ENCODE data around the gene ZBTB7C.

The ZBTB7C gene

GRCh38 chr18:48044944-48045343 lies 364.2 kb downstream of the ZBTB7C start:
- DNase-seq, result no peak
- peaks cover 37% of the 10 kb centered on the region for H3K27me3 Mint-ChIP-seq
- H3K9me3 Mint-ChIP-seq, result peaks cover 3% of the 10 kb centered on the region
- no peak overlapping the region for H3K4me3 Mint-ChIP-seq
- H3K4me1 Mint-ChIP-seq, result no peaks in the 10 kb centered on the region
- CTCF ChIA-PET, result no interaction called here
- H3K27ac Mint-ChIP-seq, result no peak overlapping the region
- no peaks in the 10 kb centered on the region for H3K36me3 Mint-ChIP-seq

GRCh38 chr18:48043166-48043565 lies 366.0 kb downstream of the ZBTB7C start:
- no peak for DNase-seq
- no peaks in the 10 kb centered on the region for H3K4me1 Mint-ChIP-seq
- CTCF ChIA-PET, result no interaction called here
- H3K4me3 Mint-ChIP-seq, result no peak overlapping the region
- no peaks in the 10 kb centered on the region for H3K36me3 Mint-ChIP-seq
- H3K27ac Mint-ChIP-seq, result no peak overlapping the region
- peaks cover 34% of the 10 kb centered on the region for H3K27me3 Mint-ChIP-seq
- peaks cover 3% of the 10 kb centered on the region for H3K9me3 Mint-ChIP-seq

DNA sequence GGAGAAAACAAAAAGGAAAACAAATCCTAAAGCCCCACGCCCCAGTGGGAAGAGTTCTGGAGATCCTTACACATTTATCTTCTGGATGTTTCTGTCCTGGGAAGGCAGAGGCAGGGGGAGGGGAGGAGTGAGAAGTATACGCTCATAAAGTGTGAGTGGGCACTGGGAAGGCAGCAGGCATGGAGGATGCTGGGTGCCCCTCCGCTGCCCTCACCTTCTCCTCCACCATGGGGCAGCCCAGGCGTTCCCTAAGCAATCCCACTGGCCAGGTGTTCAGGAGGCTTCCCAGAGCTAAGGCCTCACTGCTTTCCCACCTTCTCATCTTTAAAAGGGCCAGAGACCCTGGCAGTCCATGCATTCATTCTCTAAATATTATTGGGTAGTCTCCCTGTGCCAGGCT lies 366.8 kb downstream of the ZBTB7C start:
- Mint-ChIP-seq H3K4me3 (no peak overlapping the region), H3K27ac (no peak overlapping the region), H3K4me1 (no peaks in the 10 kb centered on the region), H3K36me3 (no peaks in the 10 kb centered on the region), H3K9me3 (peaks cover 3% of the 10 kb centered on the region), H3K27me3 (peaks cover 28% of the 10 kb centered on the region)
- CTCF ChIA-PET, result no interaction called here
- no peak for DNase-seq

- no peak overlapping the region for H3K4me3 Mint-ChIP-seq
- no peaks in the 10 kb centered on the region for H3K4me1 Mint-ChIP-seq
- H3K9me3 Mint-ChIP-seq, result peaks cover 2% of the 10 kb centered on the region
- no peak for DNase-seq
- CTCF ChIA-PET, result no interaction called here
- H3K36me3 Mint-ChIP-seq, result no peaks in the 10 kb centered on the region
- peaks cover 20% of the 10 kb centered on the region for H3K27me3 Mint-ChIP-seq
- no peak overlapping the region for H3K27ac Mint-ChIP-seq
These were observed 368.6 kb downstream of the ZBTB7C start for GRCh38 chr18:48040457-48041110.

DNA sequence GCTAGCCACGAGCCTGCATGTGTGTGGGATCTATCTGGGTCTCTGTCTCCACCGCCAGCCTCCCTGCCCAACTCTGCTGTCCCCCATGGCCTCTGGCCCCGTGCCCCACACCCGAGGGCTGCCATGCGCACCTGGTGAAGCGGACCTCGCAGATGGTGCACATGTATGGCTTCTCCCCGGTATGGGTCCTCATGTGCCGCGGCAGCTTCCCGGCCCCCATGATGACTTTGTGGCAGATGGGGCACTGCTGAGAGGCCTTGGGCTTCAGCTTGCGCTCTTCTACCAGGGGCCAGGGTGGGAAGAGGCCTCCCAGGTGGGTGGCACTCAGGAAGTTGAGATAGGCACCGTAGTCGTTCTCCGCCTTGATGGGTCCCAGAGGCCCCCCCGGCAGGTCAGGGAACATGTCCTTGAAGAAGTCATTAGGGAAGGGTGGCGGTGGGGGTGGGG lies 369.4 kb downstream of the ZBTB7C start:
- no peaks in the 10 kb centered on the region for H3K36me3 Mint-ChIP-seq
- no peak overlapping the region for H3K27ac Mint-ChIP-seq
- peaks cover 13% of the 10 kb centered on the region for H3K27me3 Mint-ChIP-seq
- no peak overlapping the region for H3K4me3 Mint-ChIP-seq
- no peaks in the 10 kb centered on the region for H3K9me3 Mint-ChIP-seq
- CTCF ChIA-PET, result no interaction called here
- DNase-seq, result no peak
- H3K4me1 Mint-ChIP-seq, result no peaks in the 10 kb centered on the region

GRCh38 chr18:48038636-48039035 lies 370.5 kb downstream of the ZBTB7C start:
- H3K27ac Mint-ChIP-seq, result no peak overlapping the region
- H3K4me1 Mint-ChIP-seq, result no peaks in the 10 kb centered on the region
- peaks cover 15% of the 10 kb centered on the region for H3K27me3 Mint-ChIP-seq
- CTCF ChIA-PET, result no interaction called here
- no peak overlapping the region for H3K4me3 Mint-ChIP-seq
- H3K9me3 Mint-ChIP-seq, result no peaks in the 10 kb centered on the region
- DNase-seq, result no peak
- H3K36me3 Mint-ChIP-seq, result no peaks in the 10 kb centered on the region

GRCh38 chr18:48037481-48038271 lies 371.5 kb downstream of the ZBTB7C start:
- no peak for DNase-seq
- Mint-ChIP-seq H3K27me3 (peaks cover 15% of the 10 kb centered on the region), H3K4me3 (no peak overlapping the region), H3K36me3 (no peaks in the 10 kb centered on the region), H3K4me1 (no peaks in the 10 kb centered on the region), H3K9me3 (no peaks in the 10 kb centered on the region), H3K27ac (no peak overlapping the region)
- CTCF ChIA-PET, result interaction anchor here (1.2 kb wide), 1 partner anchor 263 kb away, joined by 3 read pairs; no protein-coding TSS in a partner anchor

DNA sequence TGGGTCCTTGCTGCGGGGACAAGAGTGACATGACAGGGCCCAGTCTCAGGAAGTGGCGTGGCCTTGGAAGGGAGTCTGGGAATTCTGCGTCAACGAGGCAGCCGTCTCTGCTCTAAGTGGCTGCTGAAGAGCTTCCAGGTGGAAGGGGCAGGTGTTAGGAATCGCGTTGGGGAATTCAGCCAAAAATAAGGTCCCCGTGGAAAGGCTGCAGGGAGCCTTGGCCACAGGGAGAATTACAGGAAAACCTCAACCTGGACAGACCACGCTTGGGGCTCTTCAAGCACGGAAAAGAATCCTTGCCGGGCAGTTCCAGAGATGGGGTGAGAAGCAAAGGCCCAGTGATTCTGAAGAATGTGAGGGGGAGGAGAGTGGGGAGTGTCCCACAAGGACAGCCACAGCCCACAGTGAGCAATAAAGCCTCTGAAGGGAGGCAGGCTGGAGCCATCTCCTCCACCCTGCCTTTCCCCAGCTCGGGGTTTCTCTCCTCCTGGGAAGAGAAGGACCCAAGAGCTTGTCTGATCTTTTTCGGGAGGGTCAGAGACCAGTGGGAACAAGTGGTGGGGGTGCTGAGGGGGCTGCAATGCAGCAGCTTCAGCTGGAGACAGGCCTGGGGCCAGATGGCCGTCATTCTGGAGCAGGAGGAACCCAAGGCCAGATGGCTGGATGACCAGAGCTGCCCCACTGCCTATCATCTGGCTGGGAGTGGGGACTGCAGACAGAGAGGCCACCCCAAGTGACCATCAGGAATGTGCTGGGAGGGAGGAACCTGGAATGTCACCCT lies 372.4 kb downstream of the ZBTB7C start:
- H3K4me1 Mint-ChIP-seq, result no peaks in the 10 kb centered on the region
- no peaks in the 10 kb centered on the region for H3K9me3 Mint-ChIP-seq
- no peak overlapping the region for H3K27ac Mint-ChIP-seq
- no peak overlapping the region for H3K4me3 Mint-ChIP-seq
- no peak for DNase-seq
- CTCF ChIA-PET, result no interaction called here
- H3K36me3 Mint-ChIP-seq, result no peaks in the 10 kb centered on the region
- peaks cover 15% of the 10 kb centered on the region for H3K27me3 Mint-ChIP-seq

GRCh38 chr18:48036226-48036625 lies 373.0 kb downstream of the ZBTB7C start:
- no peak overlapping the region for H3K4me3 Mint-ChIP-seq
- no peak for DNase-seq
- CTCF ChIA-PET, result no interaction called here

GRCh38 chr18:48035556-48035860 lies 373.7 kb downstream of the ZBTB7C start:
- Mint-ChIP-seq H3K27me3 (peaks cover 15% of the 10 kb centered on the region), H3K9me3 (no peaks in the 10 kb centered on the region), H3K4me3 (no peak overlapping the region), H3K4me1 (no peaks in the 10 kb centered on the region), H3K36me3 (no peaks in the 10 kb centered on the region), H3K27ac (no peak overlapping the region)
- DNase-seq, result no peak
- CTCF ChIA-PET, result no interaction called here

More at GRCh38 chr18:48036226-48036625, 373.0 kb downstream of the ZBTB7C start:
- Mint-ChIP-seq H3K27me3 (peaks cover 15% of the 10 kb centered on the region), H3K36me3 (no peaks in the 10 kb centered on the region), H3K27ac (no peak overlapping the region), H3K4me1 (no peaks in the 10 kb centered on the region), H3K9me3 (no peaks in the 10 kb centered on the region)

DNA sequence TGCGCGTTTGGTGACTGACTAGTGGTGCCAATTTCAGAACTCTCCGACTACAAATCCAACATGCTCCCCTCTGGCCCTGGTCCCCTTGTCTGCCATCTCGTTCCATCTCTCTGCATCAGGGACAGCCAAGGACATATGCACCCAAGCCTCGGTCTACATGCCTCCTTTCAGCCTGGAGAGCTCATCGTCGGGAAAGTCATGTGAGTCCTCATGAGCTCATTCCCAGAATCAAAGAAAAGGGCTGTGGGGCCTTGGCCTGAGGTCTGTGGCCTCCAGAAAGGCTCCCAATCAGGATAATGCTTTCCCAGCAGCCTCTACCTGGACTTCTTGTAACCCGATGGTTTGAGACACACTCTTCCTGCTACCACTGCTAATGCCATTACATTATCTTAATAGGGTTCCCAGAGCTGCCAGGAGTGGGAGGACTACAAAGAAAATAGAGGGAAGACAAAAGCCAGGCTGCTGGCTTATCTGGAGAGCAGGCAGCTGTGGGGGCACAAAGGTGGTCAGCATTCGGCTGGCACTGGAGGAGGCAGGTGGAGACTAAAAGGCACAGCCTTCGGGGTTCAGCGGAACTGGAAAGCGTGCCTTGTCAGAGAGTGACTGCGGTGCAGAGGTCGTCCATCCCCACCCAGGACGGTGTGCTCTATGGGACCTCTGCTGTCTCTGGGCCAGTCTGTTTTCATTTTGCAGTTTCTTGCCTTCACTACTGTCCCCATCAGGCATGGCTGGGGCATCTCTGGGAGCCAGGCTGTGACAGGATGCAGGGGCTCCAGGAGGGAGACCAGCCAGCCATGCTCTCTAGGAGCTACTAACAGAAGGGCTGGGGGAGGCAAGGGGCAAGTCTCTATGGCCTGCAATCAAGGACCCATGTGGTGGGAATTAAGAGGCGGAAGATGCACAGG lies 374.3 kb downstream of the ZBTB7C start:
- no peak for DNase-seq
- Mint-ChIP-seq H3K4me1 (no peaks in the 10 kb centered on the region), H3K27ac (no peak overlapping the region), H3K9me3 (no peaks in the 10 kb centered on the region), H3K27me3 (peaks cover 11% of the 10 kb centered on the region), H3K36me3 (no peaks in the 10 kb centered on the region), H3K4me3 (no peak overlapping the region)
- CTCF ChIA-PET, result no interaction called here

DNA sequence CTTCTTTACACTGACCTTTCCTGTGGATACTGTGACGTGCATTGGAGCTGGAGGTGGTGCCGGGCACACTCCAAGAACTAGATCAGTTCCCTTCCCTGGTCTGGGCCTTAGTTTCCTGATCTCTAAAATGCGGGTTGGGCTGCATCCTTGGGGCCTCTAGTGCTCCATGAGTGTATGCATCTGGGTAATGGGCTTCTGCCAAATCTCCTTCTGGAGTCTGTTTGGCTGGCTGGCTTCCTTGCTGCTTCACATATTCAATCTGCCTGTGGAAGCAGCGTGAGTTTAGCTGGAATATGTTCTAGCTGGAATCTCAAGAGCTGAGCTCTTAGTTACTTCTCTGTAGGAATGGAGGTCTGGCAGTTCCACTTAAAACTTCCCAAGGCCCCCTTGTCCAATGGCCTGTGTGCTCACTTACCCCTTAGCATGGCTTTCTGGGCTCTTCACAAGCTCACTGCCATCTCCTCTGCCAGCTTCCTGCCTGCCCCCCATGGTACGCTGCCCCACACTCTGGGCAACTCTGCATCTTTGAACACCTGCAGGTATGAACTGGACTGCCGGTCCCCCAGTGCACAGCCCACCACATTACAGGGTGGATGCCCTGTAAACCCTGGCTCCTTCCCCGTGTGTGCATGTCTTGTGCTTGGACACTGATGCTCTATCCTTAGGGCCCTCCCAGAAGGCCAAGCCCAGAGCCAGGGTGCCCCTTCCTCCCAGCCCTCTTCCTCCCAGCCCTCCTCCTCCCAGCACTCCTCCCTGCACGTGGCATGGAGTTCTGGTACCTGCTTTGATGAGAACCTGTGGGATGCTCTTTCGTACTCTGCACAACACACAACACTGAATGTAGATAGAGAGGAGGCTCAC lies 375.2 kb downstream of the ZBTB7C start:
- Mint-ChIP-seq H3K36me3 (no peaks in the 10 kb centered on the region), H3K9me3 (no peaks in the 10 kb centered on the region), H3K27me3 (peaks cover 9% of the 10 kb centered on the region), H3K27ac (no peak overlapping the region), H3K4me3 (no peak overlapping the region), H3K4me1 (no peaks in the 10 kb centered on the region)
- no peak for DNase-seq
- CTCF ChIA-PET, result interaction anchor here (0.6 to 1.6 kb wide), 5 partner anchors 394 to 1296 kb away, joined by 3 to 7 read pairs (median 3); no protein-coding TSS in a partner anchor

Measured in activated naive CD4-positive, alpha-beta T cell treated with anti-CD3 and anti-CD28 coated beads, Interleukin-2, amount 10 ng/mL, durations not matched to agents 7 days and 5 days (primary cell).